Adipocyte (in vitro differentiated cells): ENCODE measurements around the gene RELN.

Experiments used
- DNase-seq: peaks from one replicate; pipeline ENCODE4 v3.0.0-alpha.2; 2015; ENCODE audit warnings: low read depth
- H3K27me3 ChIP-seq: replicated peaks from 2 replicates; pipeline ENCODE4 v1.7.0; 2013; ENCODE audit warnings: mild to moderate bottlenecking, low read length, moderate library complexity; ENCODE audit not compliant: control insufficient read depth, insufficient read depth
- H3K36me3 ChIP-seq: 2 replicates; pipeline ENCODE4 v1.7.0; 2013; ENCODE audit warnings: low read length, mild to moderate bottlenecking, moderate library complexity; ENCODE audit not compliant: control insufficient read depth, insufficient read depth, severe bottlenecking
- H3K4me1 ChIP-seq: 2 replicates; pipeline ENCODE4 v1.7.0; 2013; ENCODE audit warnings: mild to moderate bottlenecking, low read length, moderate library complexity; ENCODE audit not compliant: control insufficient read depth, insufficient read depth
- H3K4me3 ChIP-seq: 2 replicates; pipeline ENCODE4 v1.7.0; 2013; ENCODE audit warnings: mild to moderate bottlenecking, low read length, moderate library complexity
- H3K9ac ChIP-seq: 2 replicates; pipeline ENCODE4 v1.7.0; 2013; ENCODE audit warnings: mild to moderate bottlenecking, low read length, moderate library complexity
- H3K9me3 ChIP-seq: 2 replicates; pipeline ENCODE4 v1.7.0; 2013; ENCODE audit warnings: mild to moderate bottlenecking, low read length, moderate library complexity; ENCODE audit not compliant: control insufficient read depth

RELN gene

GRCh38 chr7:103691291-103691690 lies 298.2 kb downstream of the RELN start:
- H3K27me3 ChIP-seq: no peaks in the 10 kb centered on the region
- H3K9me3 ChIP-seq: no peaks in the 10 kb centered on the region
- no peak overlapping the region for H3K4me3 ChIP-seq
- DNase-seq: no peak
- no peaks in the 10 kb centered on the region for H3K36me3 ChIP-seq
- H3K9ac ChIP-seq: no peak overlapping the region
- peaks cover 5% of the 10 kb centered on the region for H3K4me1 ChIP-seq

- Histone ChIP-seq H3K27me3 (no peaks in the 10 kb centered on the region), H3K9ac (no peak overlapping the region), H3K4me1 (peaks cover 5% of the 10 kb centered on the region), H3K4me3 (no peak overlapping the region), H3K9me3 (no peaks in the 10 kb centered on the region), H3K36me3 (no peaks in the 10 kb centered on the region)
- DNase-seq: no peak
These were observed 299.1 kb downstream of the RELN start for GRCh38 chr7:103690242-103690974.

GRCh38 chr7:103689255-103689654 lies 300.2 kb downstream of the RELN start:
- no peak overlapping the region for H3K9ac ChIP-seq
- no peak for DNase-seq
- peak overlapping the region; percentile 24 for H3K4me3 ChIP-seq
- no peaks in the 10 kb centered on the region for H3K27me3 ChIP-seq
- H3K9me3 ChIP-seq: no peaks in the 10 kb centered on the region
- H3K36me3 ChIP-seq: no peaks in the 10 kb centered on the region
- peaks cover 5% of the 10 kb centered on the region for H3K4me1 ChIP-seq

GRCh38 chr7:103687951-103688350 lies 301.5 kb downstream of the RELN start:
- H3K9me3 ChIP-seq: no peaks in the 10 kb centered on the region
- peaks cover 5% of the 10 kb centered on the region for H3K4me1 ChIP-seq
- H3K4me3 ChIP-seq: no peak overlapping the region
- DNase-seq: no peak
- H3K27me3 ChIP-seq: no peaks in the 10 kb centered on the region
- H3K36me3 ChIP-seq: no peaks in the 10 kb centered on the region
- H3K9ac ChIP-seq: no peak overlapping the region

GRCh38 chr7:103687272-103687671 lies 302.2 kb downstream of the RELN start:
- no peaks in the 10 kb centered on the region for H3K36me3 ChIP-seq
- no peak overlapping the region for H3K9ac ChIP-seq
- H3K27me3 ChIP-seq: no peaks in the 10 kb centered on the region
- no peak for DNase-seq
- no peak overlapping the region for H3K4me3 ChIP-seq
- H3K9me3 ChIP-seq: no peaks in the 10 kb centered on the region
- H3K4me1 ChIP-seq: peaks cover 5% of the 10 kb centered on the region

- Histone ChIP-seq H3K4me1 (peaks cover 5% of the 10 kb centered on the region), H3K27me3 (no peaks in the 10 kb centered on the region), H3K36me3 (no peaks in the 10 kb centered on the region), H3K9me3 (no peaks in the 10 kb centered on the region), H3K9ac (no peak overlapping the region), H3K4me3 (no peak overlapping the region)
- DNase-seq: no peak
These were observed 302.7 kb downstream of the RELN start for GRCh38 chr7:103686763-103687162.

- no peaks in the 10 kb centered on the region for H3K27me3 ChIP-seq
- H3K4me1 ChIP-seq: peaks cover 5% of the 10 kb centered on the region
- no peak overlapping the region for H3K4me3 ChIP-seq
- H3K9ac ChIP-seq: no peak overlapping the region
- no peak for DNase-seq
- no peaks in the 10 kb centered on the region for H3K36me3 ChIP-seq
- no peaks in the 10 kb centered on the region for H3K9me3 ChIP-seq
These were observed 303.4 kb downstream of the RELN start for GRCh38 chr7:103686064-103686463.

GRCh38 chr7:103685646-103686045 lies 303.8 kb downstream of the RELN start:
- DNase-seq: no peak
- Histone ChIP-seq H3K9me3 (no peaks in the 10 kb centered on the region), H3K9ac (no peak overlapping the region), H3K27me3 (no peaks in the 10 kb centered on the region), H3K4me1 (peaks cover 6% of the 10 kb centered on the region), H3K36me3 (no peaks in the 10 kb centered on the region), H3K4me3 (no peak overlapping the region)

GRCh38 chr7:103683348-103683747 lies 306.1 kb downstream of the RELN start:
- H3K36me3 ChIP-seq: no peaks in the 10 kb centered on the region
- no peak overlapping the region for H3K9ac ChIP-seq
- no peaks in the 10 kb centered on the region for H3K9me3 ChIP-seq
- no peak for DNase-seq
- peaks cover 24% of the 10 kb centered on the region for H3K4me1 ChIP-seq
- H3K27me3 ChIP-seq: no peaks in the 10 kb centered on the region
- H3K4me3 ChIP-seq: no peak overlapping the region

- no peaks in the 10 kb centered on the region for H3K27me3 ChIP-seq
- H3K9ac ChIP-seq: no peak overlapping the region
- no peaks in the 10 kb centered on the region for H3K36me3 ChIP-seq
- no peak for DNase-seq
- H3K4me1 ChIP-seq: peaks cover 25% of the 10 kb centered on the region
- H3K9me3 ChIP-seq: no peaks in the 10 kb centered on the region
- H3K4me3 ChIP-seq: no peak overlapping the region
These were observed 309.0 kb downstream of the RELN start for GRCh38 chr7:103680161-103681144.
